AG09319 (cell line): Measurements from ENCODE around the gene ARVCF.

Source experiments
- DNase-seq: peaks from one replicate; pipeline ENCODE4 v3.0.0-alpha.2; 2010; ENCODE audit warnings: low read depth; ENCODE audit errors: extremely low read depth
- CTCF ChIP-seq: IDR thresholded peaks from 2 replicates; pipeline ENCODE4 v1.5.1; 2011; ENCODE audit warnings: low read depth, mild to moderate bottlenecking, inconsistent platforms, low read length, moderate library complexity

ARVCF gene

GRCh38 chr22:20011123-20011992, 5.3 kb downstream of the ARVCF start:
- TF ChIP-seq CTCF, result no peak
- DNase-seq, result no peak

- DNase-seq, result no peak
- TF ChIP-seq CTCF, result no peak
Observed at GRCh38 chr22:20010307-20011122, 6.1 kb downstream of the ARVCF start.

GRCh38 chr22:20009582-20010306, 6.9 kb downstream of the ARVCF start:
- no peak for DNase-seq
- no peak for TF ChIP-seq CTCF

- no peak for DNase-seq
- no peak for TF ChIP-seq CTCF
Observed at GRCh38 chr22:20009018-20009491, 7.6 kb downstream of the ARVCF start.

GRCh38 chr22:20008221-20008995, 8.2 kb downstream of the ARVCF start:
- no peak for DNase-seq

More at GRCh38 chr22:20008221-20008995, 8.2 kb downstream of the ARVCF start:
- no peak for TF ChIP-seq CTCF
